Neural cell (in vitro differentiated cells): ENCODE measurements around the gene TMEM273. TPM values are rescaled to one million over a fixed set of nuclear protein-coding genes. Genes with fewer than 3 reads are reported as not detected.

ENCODE experiments used
- H2AFZ ChIP-seq: fragments of 200-600, 300-800 bp; sonication (generic), shearing (Covaris generic); 2 replicates; pipeline ENCODE4 v1.6.0; 2014; ENCODE audit warnings: low read depth, mild to moderate bottlenecking, antibody characterized with exemption, low read length, moderate library complexity
- H3F3A ChIP-seq: fragments of 200-600 bp; shearing (Covaris generic); 2 replicates; pipeline ENCODE4 v1.6.1; 2016; ENCODE audit warnings: mild to moderate bottlenecking, moderate library complexity, mixed read lengths, antibody characterized with exemption, low read length; ENCODE audit not compliant: insufficient read depth, poor library complexity, severe bottlenecking
- H3K27ac ChIP-seq: fragments of 200-600, 300-800 bp; sonication (generic), shearing (Covaris generic); 2 replicates; pipeline ENCODE4 v1.5.1; 2014; ENCODE audit warnings: mild to moderate bottlenecking, low read length, moderate library complexity
- H3K27me3 ChIP-seq: fragments of 300-800, 200-600 bp; sonication (generic), shearing (Covaris generic); 2 replicates; pipeline ENCODE4 v1.6.0; 2014; ENCODE audit warnings: mild to moderate bottlenecking, low read depth, low read length, moderate library complexity; ENCODE audit not compliant: insufficient read depth
- H3K36me3 ChIP-seq: fragments of 300-800, 200-600 bp; sonication (generic), shearing (Covaris generic); 2 replicates; pipeline ENCODE4 v1.5.1; 2014; ENCODE audit warnings: mild to moderate bottlenecking, antibody characterized with exemption, low read length, moderate library complexity; ENCODE audit not compliant: insufficient read depth
- H3K4me2 ChIP-seq: fragments of 300-800, 200-600 bp; sonication (generic), shearing (Covaris generic); 2 replicates; pipeline ENCODE4 v1.6.0; 2014; ENCODE audit warnings: mild to moderate bottlenecking, low read length
- H3K4me3 ChIP-seq: fragments of 300-800, 200-600 bp; sonication (generic), shearing (Covaris generic); 2 replicates; pipeline ENCODE4 v1.5.1; 2014; ENCODE audit warnings: mild to moderate bottlenecking, low read length, moderate library complexity
- H3K79me2 ChIP-seq: fragments of 200-600 bp; shearing (Covaris generic); replicated peaks from 2 replicates; pipeline ENCODE4 v1.6.0; 2014; ENCODE audit warnings: mild to moderate bottlenecking, low read length, moderate library complexity; ENCODE audit not compliant: insufficient read depth
- H3K9ac ChIP-seq: fragments of 300-800, 200-600 bp; sonication (generic), shearing (Covaris generic); 2 replicates; pipeline ENCODE4 v1.6.1; 2016; ENCODE audit warnings: mild to moderate bottlenecking, low read length, mixed read lengths
- H3K9me2 ChIP-seq: fragments of 200-600 bp; shearing (Covaris generic); 2 replicates; pipeline ENCODE4 v1.6.1; 2016; ENCODE audit warnings: mild to moderate bottlenecking, low read length, mixed read lengths; ENCODE audit not compliant: insufficient read depth
- H3K9me3 ChIP-seq: fragments of 200-600, 300-800 bp; sonication (generic), shearing (Covaris generic); 2 replicates; pipeline ENCODE4 v1.6.1; 2016; ENCODE audit warnings: mild to moderate bottlenecking, mixed run types, low read length, moderate library complexity, mixed read lengths
- H4K20me1 ChIP-seq: fragments of 200-600 bp; shearing (Covaris generic); 2 replicates; pipeline ENCODE4 v1.6.1; 2016; ENCODE audit warnings: mild to moderate bottlenecking, mixed run types; ENCODE audit not compliant: insufficient read depth
- CTCF ChIP-seq: fragments of 450-650 bp; IDR thresholded peaks from 2 replicates; pipeline ENCODE4 v1.5.1; 2014; ENCODE audit warnings: antibody characterized with exemption, mild to moderate bottlenecking, moderate library complexity; ENCODE audit not compliant: poor library complexity, severe bottlenecking
- EP300 ChIP-seq: fragments of 450-650 bp; conservative IDR thresholded peaks from 2 replicates; pipeline ENCODE4 v1.6.1; 2014; ENCODE audit warnings: antibody characterized with exemption, mild to moderate bottlenecking, moderate library complexity; ENCODE audit not compliant: poor library complexity, severe bottlenecking
- EZH2 ChIP-seq: fragments of 200-600, 300-800 bp; shearing (Covaris generic), sonication (generic); IDR thresholded peaks from 2 replicates; pipeline ENCODE4 v1.6.1; 2014; ENCODE audit warnings: antibody characterized with exemption, low read length, borderline replicate concordance, mild to moderate bottlenecking; ENCODE audit not compliant: insufficient read depth, poor library complexity, severe bottlenecking
- MXI1 ChIP-seq: fragments of 450-650 bp; conservative IDR thresholded peaks from 2 replicates; pipeline ENCODE4 v1.6.1; 2014; ENCODE audit warnings: antibody characterized with exemption, mild to moderate bottlenecking; ENCODE audit not compliant: poor library complexity, severe bottlenecking
- POLR2AphosphoS5 ChIP-seq: IDR thresholded peaks from 2 replicates; pipeline ENCODE4 v1.6.1; 2012
- RAD21 ChIP-seq: fragments of 450-650 bp; conservative IDR thresholded peaks from 2 replicates; pipeline ENCODE4 v1.6.1; 2014; ENCODE audit warnings: antibody characterized with exemption, mild to moderate bottlenecking, moderate library complexity
- REST ChIP-seq: IDR thresholded peaks from 2 replicates; pipeline ENCODE4 v1.6.1; 2012; ENCODE audit warnings: borderline replicate concordance
- SMC3 ChIP-seq: fragments of 450-650 bp; conservative IDR thresholded peaks from 2 replicates; pipeline ENCODE4 v1.6.1; 2014; ENCODE audit warnings: antibody characterized with exemption, mild to moderate bottlenecking, moderate library complexity; ENCODE audit not compliant: poor library complexity
- TAF1 ChIP-seq: IDR thresholded peaks from 2 replicates; pipeline ENCODE4 v1.6.1; 2012; ENCODE audit warnings: low read depth
- polyA plus RNA-seq: library from polyadenylated mRNA; depleted of rRNA; stranded (reverse); fragments of >200 nt; gene quantifications from 2 replicates; pipeline ENCODE4 v1.2.3, GENCODE V29; 2014

The TMEM273 gene
- polyA plus RNA-seq, 1 donor from 2014 or later = not detected

DNA sequence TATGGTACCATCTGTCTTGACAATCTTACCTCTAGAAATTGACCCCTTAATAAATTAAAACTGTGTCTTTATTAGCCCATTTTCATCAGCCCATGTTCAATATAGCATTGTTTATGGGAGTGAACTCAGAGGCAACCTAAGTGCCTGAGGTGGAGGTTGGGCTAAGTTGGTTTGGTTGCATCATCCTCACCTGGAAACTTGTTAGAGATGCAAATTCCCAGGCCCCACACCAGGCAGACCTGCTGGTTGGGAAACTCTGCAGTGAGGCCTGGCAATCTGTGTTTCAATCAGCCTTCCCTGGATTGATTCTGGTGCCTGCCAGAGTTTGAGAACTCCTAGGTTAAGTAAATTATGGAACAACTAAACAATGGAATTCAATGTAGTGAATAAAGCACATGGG lies 44.9 kb downstream of the TMEM273 start:
- Histone ChIP-seq H3K4me3 (no peak overlapping the region), H3K36me3 (no peaks in the 10 kb centered on the region), H4K20me1 (no peaks in the 10 kb centered on the region), H3K9me2 (no peaks in the 10 kb centered on the region), H3K4me2 (no peak overlapping the region), H3K27ac (no peak overlapping the region), H3K27me3 (no peaks in the 10 kb centered on the region), H2AFZ (no peak overlapping the region), H3F3A (no peaks in the 10 kb centered on the region), H3K79me2 (no peaks in the 10 kb centered on the region), H3K9ac (no peak overlapping the region), H3K9me3 (no peaks in the 10 kb centered on the region)
- TF ChIP-seq RAD21 = no peak
- no peak for TF ChIP-seq EZH2
- no peak for TF ChIP-seq CTCF
- TF ChIP-seq POLR2AphosphoS5 = no peak
- TF ChIP-seq MXI1 = no peak
- TF ChIP-seq TAF1 = no peak
- no peak for TF ChIP-seq EP300
- no peak for TF ChIP-seq SMC3
- no peak for TF ChIP-seq REST

DNA sequence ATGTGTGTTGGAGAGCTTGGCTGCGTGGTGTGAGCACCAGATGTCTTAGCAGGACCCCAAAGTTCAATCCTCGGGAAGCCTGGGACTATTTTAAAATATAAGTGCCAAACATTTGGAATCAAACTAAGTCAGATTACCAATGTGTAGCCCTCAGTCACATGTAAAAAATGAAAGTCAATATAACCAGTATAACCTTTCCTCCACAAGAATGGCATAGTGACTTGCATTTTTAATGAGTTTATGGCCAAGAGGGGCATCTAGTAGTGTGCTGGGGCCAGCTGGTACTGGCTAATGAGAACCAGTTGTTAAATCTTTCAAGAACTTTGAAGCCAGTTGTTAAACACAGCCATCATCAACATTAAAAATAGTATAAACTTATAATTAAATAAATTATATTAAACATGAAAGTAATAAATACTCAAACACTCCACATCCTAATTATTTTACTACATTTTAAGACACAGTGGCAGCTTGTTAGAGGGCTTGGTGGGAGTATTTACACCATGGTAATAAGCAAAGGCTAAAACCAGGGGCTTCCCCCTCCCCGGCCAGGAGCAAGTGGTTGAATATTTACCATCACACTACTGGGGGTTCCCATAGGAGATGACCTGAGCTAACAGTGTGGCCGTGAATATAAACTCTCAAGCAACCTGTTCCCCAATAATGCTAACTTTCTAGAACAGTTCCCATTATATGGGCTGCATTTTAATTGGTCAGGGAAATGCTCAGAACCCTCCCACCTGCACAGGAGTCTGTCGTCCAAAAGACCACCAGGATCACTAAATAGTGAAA lies 46.5 kb downstream of the TMEM273 start:
- no peaks in the 10 kb centered on the region for H3K9me2 ChIP-seq
- TF ChIP-seq EZH2 (no peak), REST (no peak), RAD21 (no peak), POLR2AphosphoS5 (no peak), CTCF (no peak), SMC3 (no peak), TAF1 (no peak), MXI1 (no peak), EP300 (no peak)
- no peaks in the 10 kb centered on the region for H3K9me3 ChIP-seq
- H3K36me3 ChIP-seq = no peaks in the 10 kb centered on the region
- H4K20me1 ChIP-seq = no peaks in the 10 kb centered on the region
- no peak overlapping the region for H2AFZ ChIP-seq
- no peak overlapping the region for H3K4me2 ChIP-seq
- no peaks in the 10 kb centered on the region for H3K27me3 ChIP-seq
- no peaks in the 10 kb centered on the region for H3K79me2 ChIP-seq
- no peaks in the 10 kb centered on the region for H3F3A ChIP-seq
- H3K9ac ChIP-seq = no peak overlapping the region
- H3K27ac ChIP-seq = no peak overlapping the region
- H3K4me3 ChIP-seq = no peak overlapping the region
